SKM-1 treated with dmso at 0.1 percent for 144 hours (cell line): ENCODE results near the gene ADK.

Source experiments
- DNase-seq: peaks from one replicate; lab custom pipeline; 2025; ENCODE audit not compliant: unreplicated experiment; lab: John Stamatoyannopoulos, UW

The ADK gene

GRCh38 chr10:74589226-74589673, 438.2 kb downstream of the ADK start:
- DNase-seq, result no peak

GRCh38 chr10:74589851-74590250, 438.8 kb downstream of the ADK start:
- DNase-seq, result no peak

- DNase-seq, result no peak
Observed at GRCh38 chr10:74593470-74593869, 442.4 kb downstream of the ADK start.

GRCh38 chr10:74596713-74597112, 445.7 kb downstream of the ADK start:
- DNase-seq, result no peak

- DNase-seq, result no peak
Observed at GRCh38 chr10:74598891-74599566, 448.0 kb downstream of the ADK start.

GRCh38 chr10:74599672-74600071, 448.7 kb downstream of the ADK start:
- no peak for DNase-seq

GRCh38 chr10:74600170-74600569, 449.1 kb downstream of the ADK start:
- DNase-seq, result no peak

GRCh38 chr10:74602576-74602975, 451.6 kb downstream of the ADK start:
- DNase-seq, result no peak

GRCh38 chr10:74610299-74610698, 459.3 kb downstream of the ADK start:
- no peak for DNase-seq

GRCh38 chr10:74612195-74612594, 461.2 kb downstream of the ADK start:
- DNase-seq, result no peak

- no peak for DNase-seq
Observed at GRCh38 chr10:74620626-74621025, 469.6 kb downstream of the ADK start.

- no peak for DNase-seq
Observed at GRCh38 chr10:74623786-74624185, 472.8 kb downstream of the ADK start.

GRCh38 chr10:74624501-74624900, 473.5 kb downstream of the ADK start:
- no peak for DNase-seq

GRCh38 chr10:74628136-74628535, 477.1 kb downstream of the ADK start:
- DNase-seq, result no peak

GRCh38 chr10:74634995-74635536, 484.0 kb downstream of the ADK start:
- DNase-seq, result no peak

- DNase-seq, result no peak
Observed at GRCh38 chr10:74635655-74636054, 484.6 kb downstream of the ADK start.

- no peak for DNase-seq
Observed at GRCh38 chr10:74637685-74638084, 486.7 kb downstream of the ADK start.

GRCh38 chr10:74640134-74640921, 489.3 kb downstream of the ADK start:
- DNase-seq, result no peak

GRCh38 chr10:74641659-74642058, 490.6 kb downstream of the ADK start:
- no peak for DNase-seq

GRCh38 chr10:74642901-74643595, 492.0 kb downstream of the ADK start:
- DNase-seq, result no peak

- no peak for DNase-seq
Observed at GRCh38 chr10:74643596-74643975, 492.6 kb downstream of the ADK start.

GRCh38 chr10:74644738-74645137, 493.7 kb downstream of the ADK start:
- DNase-seq, result no peak
